Astrocyte (in vitro differentiated cells and primary cell): Measurements from ENCODE around the gene ATG7. TPM values are rescaled to one million over a fixed set of nuclear protein-coding genes. Genes with fewer than 3 reads are reported as not detected.
A peak's percentile ranks its signal among the peaks of the same experiment; 100 is the strongest.

Source experiments
- DNase-seq: peaks from one replicate; pipeline ENCODE4 v3.0.0-alpha.2; 2010; ENCODE audit warnings: low read depth
- FAIRE-seq: peaks from 2 replicates; lab custom pipeline; 2011; peaks lifted over from hg19 to GRCh38; lab: Jason Lieb, UNC
- H2AFZ ChIP-seq: 2 replicates; pipeline ENCODE4 v1.6.0; 2012; ENCODE audit warnings: low read depth, low read length, inconsistent platforms
- H3K27ac ChIP-seq: 2 replicates; pipeline ENCODE4 v1.5.1; 2011; ENCODE audit warnings: low read depth, low read length, inconsistent platforms
- H3K27me3 ChIP-seq: 2 replicates; pipeline ENCODE4 v1.6.0; 2011; ENCODE audit warnings: low read length, inconsistent platforms; ENCODE audit not compliant: insufficient read depth
- H3K36me3 ChIP-seq: 2 replicates; pipeline ENCODE4 v1.5.1; 2011; ENCODE audit warnings: low read length, inconsistent platforms; ENCODE audit not compliant: insufficient read depth
- H3K4me1 ChIP-seq: 2 replicates; pipeline ENCODE4 v1.5.1; 2011; ENCODE audit warnings: low read length, inconsistent platforms; ENCODE audit not compliant: insufficient read depth
- H3K4me2 ChIP-seq: 2 replicates; pipeline ENCODE4 v1.6.0; 2012; ENCODE audit warnings: low read length, inconsistent platforms
- H3K4me3 ChIP-seq: 2 replicates; pipeline ENCODE4 v1.5.1; 2011; ENCODE audit warnings: low read depth, mild to moderate bottlenecking, low read length, inconsistent platforms; ENCODE audit not compliant: insufficient read depth
- H3K79me2 ChIP-seq: 2 replicates; pipeline ENCODE4 v1.6.0; 2012; ENCODE audit warnings: mild to moderate bottlenecking, low read length, inconsistent platforms; ENCODE audit not compliant: insufficient read depth
- H3K9ac ChIP-seq: 2 replicates; pipeline ENCODE4 v1.6.0; 2012; ENCODE audit warnings: mild to moderate bottlenecking, low read length, inconsistent platforms
- H3K9me3 ChIP-seq: 2 replicates; pipeline ENCODE4 v1.5.1; 2012; ENCODE audit warnings: low read depth, mild to moderate bottlenecking, low read length, inconsistent platforms; ENCODE audit not compliant: insufficient read depth
- H4K20me1 ChIP-seq: 2 replicates; pipeline ENCODE4 v1.6.0; 2012; ENCODE audit warnings: low read length, inconsistent platforms; ENCODE audit not compliant: insufficient read depth
- H3K27ac Mint-ChIP-seq: one replicate; pipeline ENCODE4 v1.8.0; 2021; ENCODE audit warnings: mild to moderate bottlenecking, mixed read lengths; ENCODE audit not compliant: unreplicated experiment
- H3K27me3 Mint-ChIP-seq: one replicate; pipeline ENCODE4 v1.8.0; 2021; ENCODE audit warnings: low read depth, mixed read lengths; ENCODE audit not compliant: unreplicated experiment
- H3K36me3 Mint-ChIP-seq: one replicate; pipeline ENCODE4 v1.8.0; 2021; ENCODE audit warnings: low read depth, mixed read lengths; ENCODE audit not compliant: unreplicated experiment
- H3K4me1 Mint-ChIP-seq: one replicate; pipeline ENCODE4 v1.8.0; 2021; ENCODE audit warnings: low read depth, mixed read lengths; ENCODE audit not compliant: unreplicated experiment
- H3K4me3 Mint-ChIP-seq: one replicate; pipeline ENCODE4 v1.8.0; 2021; ENCODE audit warnings: mild to moderate bottlenecking, moderate library complexity, mixed read lengths; ENCODE audit not compliant: unreplicated experiment
- H3K9me3 Mint-ChIP-seq: one replicate; pipeline ENCODE4 v1.8.0; 2021; ENCODE audit warnings: mild to moderate bottlenecking, mixed read lengths; ENCODE audit not compliant: unreplicated experiment
- CTCF ChIP-seq: IDR thresholded peaks from 2 replicates; pipeline ENCODE4 v1.5.1; 2011; ENCODE audit warnings: low read depth, mild to moderate bottlenecking, inconsistent platforms, low read length, moderate library complexity; ENCODE audit not compliant: insufficient read depth
- EZH2 ChIP-seq: IDR thresholded peaks from 2 replicates; pipeline ENCODE4 v1.6.1; 2012; ENCODE audit warnings: mild to moderate bottlenecking, low read length, inconsistent platforms; ENCODE audit not compliant: insufficient read depth
- total RNA-seq: library from RNA; stranded (reverse); gene quantifications from 2 replicates; pipeline ENCODE4 v1.2.1, GENCODE V29; 2021

ATG7 gene
- total RNA-seq, 1 donor from 2014 or later: 29.5 TPM

- Histone ChIP-seq H3K27me3 (no peaks in the 10 kb centered on the region), H2AFZ (no peak overlapping the region), H3K36me3 (peaks cover 2% of the 10 kb centered on the region), H3K4me3 (peak overlapping the region; percentile 15), H3K4me1 (peaks cover 24% of the 10 kb centered on the region), H3K4me2 (peak overlapping the region; percentile 61), H3K79me2 (peaks cover 10% of the 10 kb centered on the region), H3K9me3 (peaks cover 4% of the 10 kb centered on the region), H3K9ac (peak overlapping the region; percentile 21), H4K20me1 (no peaks in the 10 kb centered on the region), H3K27ac (peak overlapping the region; percentile 25)
- TF ChIP-seq CTCF (no peak), EZH2 (no peak)
- no peaks in the 10 kb centered on the region for H3K27me3 Mint-ChIP-seq
- FAIRE-seq (peak; percentile 89), DNase-seq (peak; percentile 88)
- no peaks in the 10 kb centered on the region for H3K9me3 Mint-ChIP-seq
- H3K4me3 Mint-ChIP-seq: no peak overlapping the region
- H3K36me3 Mint-ChIP-seq: peaks cover 13% of the 10 kb centered on the region
- H3K27ac Mint-ChIP-seq: peak overlapping the region; percentile 47
- H3K4me1 Mint-ChIP-seq: peaks cover 20% of the 10 kb centered on the region
These were observed 276.5 kb downstream of the ATG7 start for GRCh38 chr3:11548721-11549131.

- Histone ChIP-seq H2AFZ (no peak overlapping the region), H3K27ac (peak overlapping the region; percentile 25), H3K9ac (peak overlapping the region; percentile 21), H3K4me2 (peak overlapping the region; percentile 61), H3K4me1 (peaks cover 21% of the 10 kb centered on the region), H3K36me3 (peaks cover 2% of the 10 kb centered on the region), H3K27me3 (no peaks in the 10 kb centered on the region), H4K20me1 (no peaks in the 10 kb centered on the region), H3K4me3 (no peak overlapping the region), H3K79me2 (peaks cover 18% of the 10 kb centered on the region), H3K9me3 (peaks cover 2% of the 10 kb centered on the region)
- H3K27me3 Mint-ChIP-seq: no peaks in the 10 kb centered on the region
- H3K36me3 Mint-ChIP-seq: peaks cover 13% of the 10 kb centered on the region
- peaks cover 17% of the 10 kb centered on the region for H3K4me1 Mint-ChIP-seq
- no peak overlapping the region for H3K4me3 Mint-ChIP-seq
- TF ChIP-seq EZH2: no peak
- TF ChIP-seq CTCF: no peak
- FAIRE-seq (no peak), DNase-seq (no peak)
- H3K27ac Mint-ChIP-seq: no peak overlapping the region
- H3K9me3 Mint-ChIP-seq: no peaks in the 10 kb centered on the region
These were observed 277.5 kb downstream of the ATG7 start for GRCh38 chr3:11549580-11550140.

GRCh38 chr3:11551036-11551435, 278.8 kb downstream of the ATG7 start:
- Histone ChIP-seq H3K79me2 (peaks cover 32% of the 10 kb centered on the region), H3K9ac (no peak overlapping the region), H3K4me2 (no peak overlapping the region), H2AFZ (no peak overlapping the region), H3K27ac (no peak overlapping the region), H3K36me3 (peaks cover 7% of the 10 kb centered on the region), H3K4me3 (no peak overlapping the region), H4K20me1 (peaks cover 7% of the 10 kb centered on the region), H3K9me3 (peaks cover 2% of the 10 kb centered on the region), H3K4me1 (peaks cover 24% of the 10 kb centered on the region), H3K27me3 (no peaks in the 10 kb centered on the region)
- no peak for FAIRE-seq
- H3K4me1 Mint-ChIP-seq: peaks cover 19% of the 10 kb centered on the region
- no peak for TF ChIP-seq EZH2
- TF ChIP-seq CTCF: no peak
- no peak overlapping the region for H3K4me3 Mint-ChIP-seq
- peaks cover 15% of the 10 kb centered on the region for H3K36me3 Mint-ChIP-seq
- no peaks in the 10 kb centered on the region for H3K9me3 Mint-ChIP-seq
- H3K27me3 Mint-ChIP-seq: no peaks in the 10 kb centered on the region
- DNase-seq: no peak
- H3K27ac Mint-ChIP-seq: peak overlapping the region; percentile 2
